IMR-90 (cell line): ENCODE measurements around the gene DGKG. TPM values are rescaled to one million over a fixed set of nuclear protein-coding genes. Genes with fewer than 3 reads are reported as not detected.

Experiments used
- ATAC-seq: fragments of 200-7000 bp; cut with Tn5 transposase; 2 replicates; pipeline ENCODE4 v1.9.1; 2020; ENCODE audit warnings: low read depth, mild to moderate bottlenecking, moderate library complexity
- BruUV-seq: library from RNA; stranded (reverse); fragments of 400-500 nt; replicated peaks from 2 replicates; lab custom pipeline; 2021; lab: Mats Ljungman, UMichigan
- CTCF ChIA-PET: fragments of 300-600 bp; formaldehyde crosslinking; extraction: SDS; loops from one replicate; lab custom pipeline; 2021; ENCODE audit warnings: antibody characterized with exemption; lab: Yijun Ruan, JAX
- POLR2A ChIA-PET: fragments of 300-600 bp; sonication (Branson Sonifier 250); formaldehyde crosslinking; loops from one replicate; lab custom pipeline; 2022; ENCODE audit warnings: antibody characterized with exemption; ENCODE audit not compliant: unreplicated experiment; lab: Charles Lee
- DNase-seq: peaks from one replicate; pipeline ENCODE4 v3.0.0; 2013
- H2AFZ ChIP-seq: replicated peaks from 2 replicates; pipeline ENCODE3; 2013; ENCODE audit warnings: low read length, mild to moderate bottlenecking; ENCODE audit not compliant: poor library complexity
- H2AK5ac ChIP-seq: 2 replicates; pipeline ENCODE4 v1.6.1; 2013; ENCODE audit warnings: low read depth, low read length, inconsistent platforms
- H2AK9ac ChIP-seq: replicated peaks from 2 replicates; pipeline ENCODE3; 2013; ENCODE audit warnings: mild to moderate bottlenecking, low read depth, low read length, moderate library complexity; ENCODE audit not compliant: poor library complexity
- H2BK120ac ChIP-seq: 2 replicates; pipeline ENCODE4 v1.6.1; 2013; ENCODE audit warnings: low read depth, low read length, inconsistent platforms
- H2BK15ac ChIP-seq: 3 replicates; pipeline ENCODE4 v1.6.1; 2013; ENCODE audit warnings: low read depth, low read length, inconsistent platforms
- H2BK20ac ChIP-seq: 2 replicates; pipeline ENCODE4 v1.6.1; 2013; ENCODE audit warnings: low read depth, mild to moderate bottlenecking, inconsistent platforms, low read length, moderate library complexity
- H2BK5ac ChIP-seq: 2 replicates; pipeline ENCODE4 v1.6.1; 2013; ENCODE audit warnings: mild to moderate bottlenecking, low read depth, low read length, inconsistent platforms; ENCODE audit not compliant: poor library complexity, severe bottlenecking
- H3K14ac ChIP-seq: replicated peaks from 2 replicates; pipeline ENCODE4 v1.6.1; 2013; ENCODE audit warnings: low read depth, low read length, inconsistent platforms
- H3K18ac ChIP-seq: 2 replicates; pipeline ENCODE4 v1.6.1; 2013; ENCODE audit warnings: low read depth, low read length, control low read depth
- H3K23ac ChIP-seq: 2 replicates; pipeline ENCODE4 v1.6.1; 2013; ENCODE audit warnings: low read depth, low read length, inconsistent platforms
- H3K27ac ChIP-seq: 2 replicates; pipeline ENCODE4 v1.5.1; 2013; ENCODE audit warnings: mild to moderate bottlenecking, control low read depth, low read length; ENCODE audit not compliant: insufficient read depth
- H3K27me3 ChIP-seq: 2 replicates; pipeline ENCODE4 v1.6.1; 2013; ENCODE audit warnings: low read length; ENCODE audit not compliant: control insufficient read depth, insufficient read depth
- H3K36me3 ChIP-seq: 2 replicates; pipeline ENCODE4 v1.6.1; 2013; ENCODE audit warnings: low read length, mixed read lengths; ENCODE audit not compliant: control insufficient read depth, insufficient read depth
- H3K4ac ChIP-seq: 2 replicates; pipeline ENCODE4 v1.6.1; 2013; ENCODE audit warnings: low read depth, low read length, inconsistent platforms
- H3K4me1 ChIP-seq: 2 replicates; pipeline ENCODE4 v1.6.1; 2013; ENCODE audit warnings: low read length, mixed read lengths; ENCODE audit not compliant: control insufficient read depth, insufficient read depth
- H3K4me2 ChIP-seq: 2 replicates; pipeline ENCODE4 v1.6.1; 2013; ENCODE audit warnings: low read depth, mild to moderate bottlenecking, control low read depth, low read length, moderate library complexity
- H3K4me3 ChIP-seq: 2 replicates; pipeline ENCODE4 v1.5.1; 2013; ENCODE audit warnings: low read depth, mild to moderate bottlenecking, control low read depth, low read length, moderate library complexity; ENCODE audit not compliant: insufficient read depth
- H3K56ac ChIP-seq: 2 replicates; pipeline ENCODE4 v1.6.1; 2013; ENCODE audit warnings: low read length, inconsistent platforms; ENCODE audit not compliant: insufficient read depth; ENCODE audit errors: extremely low read depth
- H3K79me1 ChIP-seq, 2 experiments: 2 replicates each; pipeline ENCODE4 v1.6.1; 2013; ENCODE audit warnings: low read length in 2 of 2, inconsistent platforms in 1 of 2, low read depth in 1 of 2
- H3K9ac ChIP-seq: 2 replicates; pipeline ENCODE4 v1.6.1; 2013; ENCODE audit warnings: low read depth, low read length, control low read depth
- H3K9me1 ChIP-seq: 2 replicates; pipeline ENCODE4 v1.6.1; 2013; ENCODE audit warnings: low read length, inconsistent platforms; ENCODE audit not compliant: insufficient read depth
- H3K9me3 ChIP-seq: 2 replicates; pipeline ENCODE4 v1.6.1; 2013; ENCODE audit warnings: low read length; ENCODE audit not compliant: control insufficient read depth, insufficient read depth
- H4K20me1 ChIP-seq: 2 replicates; pipeline ENCODE4 v1.6.1; 2013; ENCODE audit warnings: low read length, inconsistent platforms; ENCODE audit not compliant: insufficient read depth
- H4K5ac ChIP-seq: 2 replicates; pipeline ENCODE4 v1.6.1; 2013; ENCODE audit warnings: mild to moderate bottlenecking, low read depth, low read length, control low read depth
- H4K8ac ChIP-seq, 2 experiments: 2 replicates each; pipeline ENCODE4 v1.6.1; 2013; ENCODE audit warnings: low read depth in 2 of 2, low read length in 2 of 2, control low read depth in 1 of 2, inconsistent platforms in 1 of 2
- H4K91ac ChIP-seq: 2 replicates; pipeline ENCODE4 v1.6.1; 2013; ENCODE audit warnings: low read depth, low read length, inconsistent platforms; ENCODE audit not compliant: insufficient read depth
- CEBPB ChIP-seq: IDR thresholded peaks from 2 replicates; pipeline ENCODE4 v1.6.1; 2012; ENCODE audit warnings: low read depth, low read length, improper control_type of control experiment
- NFE2L2 ChIP-seq: fragments of 150-350 bp; IDR thresholded peaks from 2 replicates; pipeline ENCODE4 v1.6.1; 2016; ENCODE audit warnings: low read depth, mild to moderate bottlenecking, low read length
- SMC3 ChIP-seq: fragments of 150-350 bp; IDR thresholded peaks from 2 replicates; pipeline ENCODE4 v1.6.1; 2016; ENCODE audit warnings: low read depth, mild to moderate bottlenecking, antibody characterized with exemption, low read length, moderate library complexity
- WGBS, 2 experiments: methylation state at CpG; one replicate each; pipeline versions ENCODE4 v1.1.5 to v1.1.7; 2013; ENCODE audit warnings: missing lambda C conversion rate in 2 of 2; ENCODE audit not compliant: insufficient read length in 1 of 2; ENCODE audit errors: extremely low coverage in 2 of 2; 5-methylcytosine and 5-hydroxymethylcytosine counted together
- dilution Hi-C: fragments of 300-500 bp; cut with HindIII; formaldehyde crosslinking; loops from one replicate; pipeline ENCODE4 v1.14.3; 2018; ENCODE audit warnings: low sequenced_read_pairs; ENCODE audit not compliant: unreplicated experiment
- in situ Hi-C: fragments of 300-500 bp; cut with MboI; formaldehyde crosslinking; loops from 3 replicates; pipeline ENCODE4 v1.14.3; 2019; ENCODE audit warnings: low sequenced_read_pairs, inconsistent platforms, mixed read lengths
- intact Hi-C: fragments of 100-400 bp; cut with micrococcal nuclease; formaldehyde crosslinking; loops from 2 replicates; pipeline ENCODE4 v1.10.0; 2022
- polyA plus RNA-seq, 3 experiments: library from polyadenylated mRNA; depleted of rRNA; stranded (reverse); fragments of >200 nt; gene quantifications; 2 replicates each; pipeline ENCODE4 v1.2.3, GENCODE V29; 2012; ENCODE audit warnings: low replicate concordance in 1 of 3
- total RNA-seq: library from RNA; depleted of rRNA; stranded (reverse); fragments of >200 nt; gene quantifications from 2 replicates; pipeline ENCODE4 v1.2.3, GENCODE V29; 2012
- TF ChIP-seq, protein P1 (sequence below): conservative IDR thresholded peaks from 2 replicates; pipeline ENCODE4 v1.5.1; 2012; ENCODE audit warnings: mild to moderate bottlenecking, low read depth, low read length, improper control_type of control experiment

DGKG gene
- total and polyA plus RNA-seq, 2 of the 4 experiments (the other 2 are of a cell fraction), result 1.2 to 4.1 TPM

DNA sequence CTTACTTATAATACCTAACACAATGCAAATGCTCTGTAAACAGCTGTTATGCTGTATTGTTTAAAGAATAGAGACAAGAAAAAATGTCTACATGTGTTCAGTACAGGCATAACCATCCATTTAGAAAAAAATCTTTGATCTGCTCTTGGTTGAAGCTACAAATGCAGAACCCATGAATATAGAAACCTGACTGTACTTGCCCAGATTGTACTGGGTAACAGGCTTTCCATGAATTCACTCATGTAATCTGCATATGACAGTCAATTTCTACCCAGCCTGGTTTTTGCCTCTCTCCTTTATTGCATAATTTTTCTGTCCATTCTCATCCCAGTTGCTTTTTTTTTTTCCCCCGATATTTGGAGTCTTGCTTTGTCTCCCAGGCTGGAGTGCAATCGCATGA is 190.5 kb downstream of the DGKG start:
- H2BK120ac ChIP-seq, result no peak overlapping the region
- DNase-seq (no peak), ATAC-seq (no peak)
- no peak overlapping the region for H3K4ac ChIP-seq
- no TSS peak for BruUV-seq
- no peak overlapping the region for H3K56ac ChIP-seq
- H3K4me2 ChIP-seq, result no peak overlapping the region
- H4K20me1 ChIP-seq, result no peaks in the 10 kb centered on the region
- WGBS, 2 experiments, result no CpG with 5 or more reads among the region's 2 CpGs
- ChIA-PET POLR2A (no interaction called here), CTCF (no interaction called here)
- H2AK9ac ChIP-seq, result no peak overlapping the region
- no peak overlapping the region for H2AK5ac ChIP-seq
- no peaks in the 10 kb centered on the region for H3K36me3 ChIP-seq
- no peak overlapping the region for H4K5ac ChIP-seq
- dilution Hi-C loops, result no loop called here
- H2BK20ac ChIP-seq, result no peak overlapping the region
- TF ChIP-seq CEBPB (no peak), NFE2L2 (no peak), SMC3 (no peak)
- TF ChIP-seq, protein P1, sequence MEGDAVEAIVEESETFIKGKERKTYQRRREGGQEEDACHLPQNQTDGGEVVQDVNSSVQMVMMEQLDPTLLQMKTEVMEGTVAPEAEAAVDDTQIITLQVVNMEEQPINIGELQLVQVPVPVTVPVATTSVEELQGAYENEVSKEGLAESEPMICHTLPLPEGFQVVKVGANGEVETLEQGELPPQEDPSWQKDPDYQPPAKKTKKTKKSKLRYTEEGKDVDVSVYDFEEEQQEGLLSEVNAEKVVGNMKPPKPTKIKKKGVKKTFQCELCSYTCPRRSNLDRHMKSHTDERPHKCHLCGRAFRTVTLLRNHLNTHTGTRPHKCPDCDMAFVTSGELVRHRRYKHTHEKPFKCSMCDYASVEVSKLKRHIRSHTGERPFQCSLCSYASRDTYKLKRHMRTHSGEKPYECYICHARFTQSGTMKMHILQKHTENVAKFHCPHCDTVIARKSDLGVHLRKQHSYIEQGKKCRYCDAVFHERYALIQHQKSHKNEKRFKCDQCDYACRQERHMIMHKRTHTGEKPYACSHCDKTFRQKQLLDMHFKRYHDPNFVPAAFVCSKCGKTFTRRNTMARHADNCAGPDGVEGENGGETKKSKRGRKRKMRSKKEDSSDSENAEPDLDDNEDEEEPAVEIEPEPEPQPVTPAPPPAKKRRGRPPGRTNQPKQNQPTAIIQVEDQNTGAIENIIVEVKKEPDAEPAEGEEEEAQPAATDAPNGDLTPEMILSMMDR, result no peak
- no peaks in the 10 kb centered on the region for H3K4me1 ChIP-seq
- no peak overlapping the region for H4K8ac ChIP-seq
- no peaks in the 10 kb centered on the region for H3K79me1 ChIP-seq
- no peak overlapping the region for H3K9ac ChIP-seq
- H3K23ac ChIP-seq, result no peak overlapping the region
- no peak overlapping the region for H2BK5ac ChIP-seq
- intact Hi-C loops, result no loop called here
- no peak overlapping the region for H3K14ac ChIP-seq
- H4K91ac ChIP-seq, result no peak overlapping the region
- no peak overlapping the region for H3K27ac ChIP-seq
- no peak overlapping the region for H2AFZ ChIP-seq
- in situ Hi-C loops, result no loop called here
- H3K18ac ChIP-seq, result no peak overlapping the region
- no peak overlapping the region for H2BK15ac ChIP-seq
- H3K9me3 ChIP-seq, result no peaks in the 10 kb centered on the region
- peaks cover 34% of the 10 kb centered on the region for H3K27me3 ChIP-seq
- H3K9me1 ChIP-seq, result no peaks in the 10 kb centered on the region; the same call in 1 of the 2 replicates
- H3K4me3 ChIP-seq, result no peak overlapping the region
